Kidney tubule cell (primary cell): ENCODE measurements around the gene PHC3.

Experiments used
- DNase-seq: peaks from one replicate; pipeline ENCODE4 v3.0.0-alpha.2; 2018; ENCODE audit warnings: low spot score

PHC3 gene

DNA sequence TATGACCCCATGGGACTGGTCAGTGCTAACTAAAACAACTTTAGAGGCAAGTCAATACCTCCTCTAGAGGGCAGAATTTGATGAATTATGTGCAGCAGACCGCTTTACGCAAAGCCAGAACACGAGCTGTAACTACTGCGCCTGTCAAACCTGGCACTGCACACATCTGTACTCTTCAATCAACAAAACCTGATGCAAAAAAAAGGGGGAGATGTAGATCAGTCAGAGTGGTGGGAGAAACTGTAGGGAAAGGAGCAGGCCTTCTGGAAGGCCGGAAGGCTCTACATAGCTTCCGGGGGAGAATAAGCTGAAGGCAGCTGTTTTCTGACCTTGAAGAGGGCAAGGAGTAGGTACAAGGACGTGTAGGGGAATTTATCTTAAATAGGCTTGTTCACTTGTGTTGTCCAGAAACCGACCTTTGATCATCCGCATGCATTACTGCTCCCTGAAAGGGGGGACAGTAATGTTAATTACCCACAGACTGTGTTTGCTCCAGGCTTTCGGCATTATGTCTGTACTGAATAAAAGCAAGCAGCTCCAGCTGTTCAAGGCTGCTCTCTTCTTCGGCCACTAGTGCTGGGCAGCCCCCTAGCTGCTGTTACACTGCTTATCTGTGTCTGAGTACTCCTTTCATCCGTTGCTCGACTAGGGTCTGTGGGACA lies 102.8 kb downstream of the PHC3 start:
- DNase-seq = no peak

DNA sequence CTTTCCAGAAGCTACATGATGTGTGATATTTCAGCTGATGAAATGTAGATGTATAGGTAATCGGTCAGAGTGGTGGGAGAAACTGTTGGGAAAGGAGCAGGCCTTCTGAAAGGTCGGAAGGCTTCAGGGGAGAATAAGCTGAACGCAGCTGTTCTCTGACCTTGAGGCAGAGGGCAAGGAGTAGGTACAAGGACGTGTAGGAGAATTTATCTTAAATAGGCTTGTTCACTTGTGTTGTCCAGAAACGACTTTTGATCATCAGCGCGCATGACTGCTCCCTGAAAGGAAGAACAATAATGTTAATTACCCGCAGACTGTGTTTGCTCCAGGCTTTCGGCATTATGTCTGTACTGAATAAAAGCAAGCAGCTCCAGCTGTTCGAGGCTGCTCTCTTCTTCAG lies 104.2 kb downstream of the PHC3 start:
- no peak for DNase-seq

DNA sequence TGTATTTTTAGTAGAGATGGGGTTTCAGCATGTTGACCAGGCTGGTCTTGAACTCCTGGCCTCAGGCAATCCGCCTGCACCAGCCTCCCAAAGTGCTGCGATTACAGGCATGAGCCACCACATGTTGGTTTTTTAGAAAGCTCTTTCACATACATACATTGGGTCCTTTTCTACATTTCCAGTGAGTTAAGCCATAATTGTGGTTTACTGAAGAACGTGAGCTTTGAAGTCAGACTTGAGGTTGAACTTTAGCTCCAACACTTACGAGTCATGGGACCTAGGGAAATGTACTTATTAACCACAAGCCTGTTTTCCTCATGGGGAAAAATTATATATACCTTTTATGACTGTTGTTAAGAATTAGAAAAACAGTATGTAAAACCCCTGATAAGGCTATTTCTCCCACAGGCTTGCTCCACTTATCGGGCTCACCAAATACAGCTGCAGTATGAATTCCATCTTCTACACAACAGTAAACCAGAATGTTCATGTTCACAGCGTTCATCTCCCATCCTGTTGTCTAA lies 104.8 kb downstream of the PHC3 start:
- DNase-seq = peak; percentile 71

DNA sequence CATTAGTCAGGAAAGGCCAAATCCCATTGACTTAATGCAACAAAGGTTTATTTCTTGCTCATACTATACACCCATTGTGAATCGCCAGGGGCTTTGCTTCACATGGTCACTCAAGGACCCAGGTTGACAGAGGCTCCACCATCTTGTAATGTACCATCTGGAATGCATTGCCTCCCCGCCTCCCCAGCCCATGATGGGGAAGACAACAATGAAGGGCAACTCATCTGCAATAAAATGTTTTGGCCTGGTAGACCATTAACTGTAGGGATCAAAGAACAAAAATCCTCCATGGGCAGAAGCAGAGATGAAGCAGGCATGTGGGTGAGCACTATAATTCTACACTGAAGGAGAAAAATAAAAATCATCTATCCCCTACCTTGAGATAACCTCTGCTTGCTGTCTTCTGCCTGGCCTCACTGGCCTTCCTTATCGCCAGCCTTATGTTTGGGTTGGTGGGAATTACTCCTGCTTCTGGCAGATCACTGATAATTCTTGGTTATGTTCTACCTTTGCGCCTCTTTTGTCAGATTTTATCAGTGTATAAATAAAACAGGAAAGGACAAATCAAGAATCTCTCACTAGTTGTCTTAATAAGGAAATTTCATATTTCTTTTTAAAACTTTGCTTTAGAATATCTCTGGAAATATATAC lies 106.0 kb downstream of the PHC3 start:
- DNase-seq = no peak

DNA sequence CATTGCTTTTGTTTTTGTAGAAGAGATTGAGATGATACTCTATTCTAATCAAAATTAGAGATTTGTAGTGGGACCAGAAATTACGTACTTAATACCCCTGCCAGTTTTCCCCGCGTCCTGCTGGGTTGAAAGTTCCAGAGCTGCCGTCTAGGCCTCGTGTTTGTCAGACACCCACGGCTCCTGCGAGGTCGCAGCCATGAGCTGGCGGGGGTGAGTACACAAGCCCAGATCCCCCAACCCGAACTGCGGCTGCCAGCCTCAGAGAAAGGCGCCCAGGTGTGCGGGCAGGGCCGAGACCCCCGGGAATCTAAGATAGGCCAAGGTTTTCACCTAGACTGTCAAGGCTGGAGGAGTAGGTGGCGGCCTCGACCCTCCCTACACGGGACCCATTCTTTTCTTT lies 117.4 kb downstream of the PHC3 start:
- DNase-seq = no peak

DNA sequence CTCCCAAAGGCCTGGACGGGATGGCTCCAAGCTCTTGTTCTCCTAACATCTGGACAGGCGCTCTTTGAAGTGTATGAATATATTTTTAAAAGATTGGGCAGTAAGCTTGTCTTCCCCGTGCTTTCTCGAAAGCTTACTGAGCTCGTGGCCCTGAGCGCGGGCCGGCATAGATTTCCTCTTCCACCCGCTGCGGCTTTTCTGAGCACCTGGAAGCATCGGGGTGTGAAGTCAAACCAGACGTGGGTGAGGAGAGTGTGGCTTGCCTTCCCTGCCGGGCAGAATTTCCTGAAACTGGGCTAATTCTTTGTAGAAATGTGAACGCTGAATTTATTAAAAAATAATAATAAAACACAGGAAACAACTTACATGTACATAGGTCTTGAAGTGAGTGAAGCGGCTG lies 117.8 kb downstream of the PHC3 start:
- no peak for DNase-seq

DNA sequence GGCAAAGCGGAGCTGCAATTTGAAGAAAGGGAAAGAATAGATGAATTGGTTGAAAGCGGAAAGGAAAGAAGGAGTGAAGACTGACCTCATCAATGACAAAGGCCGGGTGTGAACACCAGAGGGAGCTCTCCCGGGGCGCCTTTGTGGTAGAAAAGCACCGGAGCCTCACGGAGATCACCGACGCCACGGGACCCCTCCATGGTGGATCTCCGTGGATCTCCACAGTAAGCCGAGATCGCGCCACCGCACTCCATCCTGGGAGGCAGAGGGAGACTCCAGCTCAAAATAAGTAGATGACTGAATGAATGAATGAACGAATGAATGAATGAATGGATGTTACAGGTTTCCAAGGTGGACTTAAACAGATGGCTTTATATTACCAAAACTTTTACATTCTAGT lies 118.8 kb downstream of the PHC3 start:
- DNase-seq = no peak

DNA sequence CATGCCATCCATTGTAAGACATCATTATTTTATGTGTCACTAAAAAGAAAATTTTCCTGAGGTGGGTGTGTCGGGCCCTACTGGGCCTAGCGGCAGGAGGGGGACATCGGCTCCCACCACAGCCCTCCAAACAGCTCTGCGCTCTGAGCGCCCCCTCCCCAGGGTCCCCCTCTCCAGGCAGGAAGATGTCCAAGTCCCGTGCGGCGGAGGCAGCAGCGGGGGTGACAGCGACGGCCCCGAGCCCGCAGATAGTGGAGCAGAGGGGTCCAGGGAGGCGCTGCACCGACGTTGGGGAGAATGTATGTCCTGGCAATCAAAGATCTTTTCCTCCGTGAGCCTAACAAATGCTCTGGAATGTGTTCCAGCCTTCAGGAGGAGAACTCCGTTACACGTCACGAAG lies 119.5 kb downstream of the PHC3 start:
- no peak for DNase-seq

DNA sequence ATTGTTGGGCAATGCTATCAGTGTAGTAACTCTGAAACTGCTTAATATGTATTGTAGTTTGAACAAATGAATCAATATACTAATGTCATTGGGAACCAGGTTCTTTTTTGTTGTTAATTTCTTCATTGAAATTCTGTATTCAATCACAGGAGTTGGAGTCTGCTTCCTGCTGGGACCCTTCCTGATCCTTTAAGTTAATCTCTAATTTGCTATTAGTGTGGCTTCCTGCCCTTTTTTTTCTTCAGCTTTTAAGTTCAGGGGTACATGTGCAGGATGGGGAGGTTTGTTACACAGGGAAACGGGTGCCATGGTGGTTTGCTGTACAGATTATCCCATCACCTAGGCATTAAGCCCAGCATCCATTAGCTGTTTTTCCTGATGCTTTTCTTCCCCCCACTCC lies 122.1 kb downstream of the PHC3 start:
- DNase-seq = no peak

DNA sequence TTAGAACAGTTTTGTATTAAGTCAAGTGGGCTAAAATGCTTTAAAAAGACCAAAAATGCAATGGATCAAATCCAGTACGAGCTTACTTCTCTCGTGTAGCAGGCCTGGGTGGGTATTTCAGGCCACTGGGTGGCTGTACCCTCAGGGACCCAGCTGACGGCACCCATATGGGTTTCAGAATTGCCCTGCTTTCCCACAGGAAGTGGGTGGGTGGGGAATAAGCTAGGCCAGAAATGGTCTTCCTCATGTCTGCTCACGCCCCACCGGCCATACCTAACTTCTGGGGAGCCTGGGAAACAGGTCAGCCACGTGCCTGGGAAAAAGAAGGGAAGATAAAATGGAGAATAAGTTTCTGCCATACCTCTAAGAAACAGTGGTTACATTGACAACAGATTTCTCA lies 123.4 kb downstream of the PHC3 start:
- DNase-seq = no peak

DNA sequence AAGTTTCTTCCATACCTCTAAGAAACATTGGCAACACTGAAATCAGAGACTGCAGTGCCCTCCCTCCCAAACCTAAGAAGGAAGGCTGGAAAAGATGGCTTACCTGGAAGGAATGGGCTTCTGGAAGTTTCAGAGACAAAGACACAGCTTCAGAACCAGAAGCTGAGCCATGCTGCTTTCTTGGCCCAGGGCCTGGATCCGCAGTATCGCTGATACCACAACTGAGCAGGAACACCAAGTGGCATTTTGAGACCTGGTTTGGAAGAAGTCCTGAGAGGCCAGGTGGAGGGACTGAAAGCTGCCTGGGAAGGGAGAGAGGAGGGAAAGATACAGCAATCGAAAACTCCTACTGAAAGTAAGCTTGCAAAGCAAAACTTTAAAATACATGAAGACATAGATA lies 124.0 kb downstream of the PHC3 start:
- DNase-seq = no peak

DNA sequence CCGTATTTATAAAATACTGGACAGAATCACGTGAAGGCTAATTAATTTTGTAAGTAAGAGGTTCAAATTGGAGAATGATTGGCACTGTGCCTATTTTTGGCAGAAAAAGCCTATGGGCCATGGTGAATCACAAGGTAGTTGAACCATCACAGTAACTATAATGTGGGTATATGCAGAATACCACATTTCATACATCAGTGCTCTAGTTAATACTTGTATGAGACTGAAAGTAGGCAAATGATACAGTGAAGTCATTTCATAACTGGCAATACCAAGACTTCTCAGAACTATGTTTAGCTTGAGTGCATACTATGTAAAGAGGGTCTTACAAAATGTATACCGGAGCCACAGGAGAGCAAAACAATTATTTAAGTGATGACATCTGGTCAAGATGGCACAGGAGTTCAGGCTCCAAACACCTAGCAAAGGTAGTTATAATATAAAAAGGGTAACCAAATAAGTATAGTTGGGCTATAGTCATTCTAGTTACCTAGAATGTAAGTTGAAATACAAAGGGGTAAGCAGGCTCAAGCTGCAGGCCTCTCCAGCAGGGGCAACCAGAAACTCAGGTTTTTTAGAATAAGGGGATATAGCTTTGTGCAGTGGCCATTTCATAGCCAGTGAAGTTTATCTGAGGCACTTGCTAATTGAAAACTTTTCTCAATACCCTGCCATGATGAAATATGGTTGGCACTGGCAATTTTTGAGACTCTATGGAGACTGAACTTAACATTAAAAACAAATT lies 124.7 kb downstream of the PHC3 start:
- peak; percentile 77 for DNase-seq

DNA sequence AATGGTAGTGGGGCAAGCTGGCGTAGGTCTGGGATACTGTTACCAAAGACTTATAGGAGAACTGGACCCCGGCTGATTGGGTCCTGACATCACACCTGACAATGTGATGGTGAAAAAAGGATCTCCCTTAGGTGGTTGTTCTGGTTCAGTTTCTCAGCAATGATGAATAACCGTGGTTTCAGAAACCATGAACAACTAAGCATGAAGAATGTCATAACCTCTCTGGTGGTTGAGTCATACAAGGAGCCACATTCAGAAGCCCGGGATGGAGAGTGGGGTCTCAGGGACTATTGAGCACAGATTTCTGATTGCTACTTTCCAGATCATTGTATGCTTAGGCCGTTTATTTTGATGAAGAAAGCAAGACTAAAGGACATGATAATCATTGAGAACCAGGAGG lies 126.3 kb downstream of the PHC3 start:
- peak; percentile 93 for DNase-seq

DNA sequence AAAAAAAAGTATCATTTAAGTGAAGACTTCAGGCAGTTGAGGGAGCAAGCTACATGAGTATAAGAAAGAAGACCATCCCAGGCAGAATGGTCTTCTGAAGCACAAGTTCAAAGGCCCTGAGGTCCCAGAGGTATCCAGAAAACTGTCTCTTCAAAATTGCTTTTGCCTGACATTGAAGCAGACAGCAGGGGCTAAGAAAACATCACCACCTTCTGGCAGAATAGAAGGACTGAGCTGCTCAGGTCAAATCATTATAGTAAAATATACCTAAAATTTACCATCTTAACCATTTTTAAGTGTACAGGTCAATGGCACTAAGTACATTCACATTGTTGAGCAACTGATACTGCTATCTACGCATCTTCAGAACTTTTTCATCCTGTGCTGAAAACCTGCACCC lies 127.3 kb downstream of the PHC3 start:
- peak; percentile 51 for DNase-seq

DNA sequence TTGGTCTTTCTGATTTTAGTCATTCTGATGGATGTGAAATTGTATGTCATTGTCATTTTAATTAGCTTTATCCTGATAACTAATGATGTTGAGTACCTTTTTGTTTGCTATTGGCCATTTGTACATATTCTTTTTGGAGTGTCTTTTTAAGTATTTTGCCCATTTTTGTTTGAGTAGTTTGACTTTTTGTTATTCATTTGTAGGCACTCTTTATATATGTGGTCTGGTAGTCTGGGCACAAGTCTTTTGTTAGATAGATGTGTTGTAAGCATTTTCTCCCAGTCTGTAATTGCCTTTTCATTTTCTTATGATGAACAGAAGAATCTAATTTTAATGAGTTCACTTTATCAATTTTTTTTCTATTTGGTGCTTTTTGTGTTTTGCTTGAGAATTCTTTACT lies 129.1 kb downstream of the PHC3 start:
- no peak for DNase-seq

DNA sequence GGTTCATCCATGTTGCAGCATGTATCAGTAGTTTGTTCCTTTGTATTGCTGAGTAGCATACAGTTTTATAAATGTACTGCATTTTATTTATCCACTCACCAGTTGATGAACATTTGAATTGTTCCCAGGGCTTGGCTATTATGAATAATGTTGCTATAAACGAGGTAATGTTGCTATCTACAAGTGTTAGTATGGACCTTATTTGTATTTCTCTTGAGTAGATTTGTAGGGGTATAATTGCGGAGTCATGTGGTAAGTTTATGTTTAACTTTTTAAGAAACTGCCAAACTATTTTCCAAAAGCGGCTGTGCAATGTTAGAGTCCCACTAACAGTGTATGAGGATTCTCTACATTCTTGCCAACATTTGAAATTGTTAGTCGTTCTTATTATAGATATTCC lies 130.8 kb downstream of the PHC3 start:
- no peak for DNase-seq

DNA sequence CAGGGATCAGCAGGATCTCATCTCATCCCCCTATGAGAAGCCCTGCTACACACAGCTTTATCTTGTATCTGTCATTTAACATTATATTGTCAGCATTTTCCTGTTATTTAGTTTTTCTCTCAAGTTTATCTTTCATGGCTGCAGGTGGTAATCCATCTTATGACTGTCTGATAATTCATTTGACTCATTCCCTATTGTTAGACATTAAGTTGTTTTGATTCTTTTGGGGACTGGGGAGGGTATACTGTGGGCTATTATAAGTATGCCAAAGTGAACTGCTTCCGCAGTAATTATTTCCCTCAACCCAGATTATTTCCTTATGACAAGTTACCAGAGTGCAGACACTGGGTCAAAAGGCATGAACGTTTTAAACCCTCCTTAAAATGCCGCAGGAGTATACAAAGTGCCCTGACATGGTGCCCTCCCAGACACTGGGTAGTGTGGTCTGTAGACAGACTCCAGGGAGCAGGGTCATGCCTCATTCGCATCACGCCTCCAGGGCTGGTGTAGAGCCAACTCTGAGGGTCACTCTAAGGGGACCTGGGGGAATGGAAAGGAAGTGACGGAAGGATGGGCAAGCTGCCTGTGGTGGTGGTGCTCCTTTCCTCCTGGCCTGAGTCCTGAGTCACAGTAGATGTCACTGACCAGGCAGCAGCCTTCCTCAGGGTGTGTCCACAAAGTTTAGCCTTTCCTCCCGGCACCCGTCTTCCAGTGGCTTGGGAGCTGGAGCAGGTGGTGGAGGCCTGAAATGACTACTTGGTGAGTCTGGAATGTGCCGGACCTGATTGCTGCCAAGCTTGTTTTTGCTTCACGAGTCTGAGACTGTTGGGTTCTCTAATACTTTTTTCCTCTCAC lies 132.2 kb downstream of the PHC3 start:
- peak; percentile 98 for DNase-seq

DNA sequence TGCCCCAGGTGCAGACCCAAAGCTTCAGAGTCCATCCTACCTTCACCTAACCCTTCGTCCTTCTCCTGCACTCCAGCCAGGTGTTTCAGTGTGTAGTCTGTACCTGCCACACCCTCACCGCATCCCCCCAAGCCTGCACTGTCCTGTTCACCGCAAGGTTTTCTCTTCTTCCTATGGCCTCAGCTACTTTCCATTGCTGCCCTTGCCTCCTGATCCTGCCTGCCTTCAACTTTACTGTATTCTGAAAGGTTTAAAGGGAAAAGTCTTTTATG lies 134.5 kb downstream of the PHC3 start:
- no peak for DNase-seq

DNA sequence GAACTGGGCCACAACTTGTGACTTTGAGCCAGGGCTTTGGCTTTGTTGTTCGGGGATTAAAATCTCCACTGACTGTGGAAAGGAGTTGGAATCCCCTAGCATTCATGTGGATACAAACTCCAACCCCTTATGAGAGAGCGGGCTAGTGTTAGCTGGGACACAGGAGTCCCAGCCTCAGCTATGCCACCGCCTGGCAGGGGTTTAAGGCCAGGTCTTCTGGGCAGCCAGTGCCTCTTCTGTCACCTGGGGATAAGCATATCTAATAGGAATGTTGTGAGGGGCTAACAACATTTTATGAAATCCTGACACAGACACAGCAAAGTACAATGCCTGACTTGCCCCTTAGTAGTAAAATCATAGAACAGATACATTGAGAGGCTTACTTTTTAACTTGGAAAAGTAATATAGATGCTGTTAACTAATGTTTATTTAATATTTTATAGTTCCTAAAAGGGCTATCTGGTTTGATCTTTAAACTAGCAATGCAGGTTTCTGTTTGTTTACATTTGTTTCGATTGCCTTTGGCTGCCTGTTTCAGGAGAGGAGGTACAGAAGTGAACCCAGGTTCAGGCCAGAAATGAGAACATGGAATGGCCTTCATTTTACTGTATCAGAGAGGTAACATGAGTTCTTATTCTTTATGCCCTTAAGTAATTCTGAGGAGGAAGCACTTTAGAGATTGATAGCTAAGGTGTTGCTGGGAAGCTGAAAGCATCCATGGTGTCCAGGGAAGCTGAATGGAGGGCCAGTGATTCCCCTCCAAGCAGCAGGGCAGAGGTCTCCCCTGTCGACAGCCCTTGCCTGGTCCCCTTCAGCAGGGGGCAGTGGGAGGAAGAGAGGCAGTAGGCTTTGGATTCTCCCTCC lies 135.0 kb downstream of the PHC3 start:
- DNase-seq = no peak

DNA sequence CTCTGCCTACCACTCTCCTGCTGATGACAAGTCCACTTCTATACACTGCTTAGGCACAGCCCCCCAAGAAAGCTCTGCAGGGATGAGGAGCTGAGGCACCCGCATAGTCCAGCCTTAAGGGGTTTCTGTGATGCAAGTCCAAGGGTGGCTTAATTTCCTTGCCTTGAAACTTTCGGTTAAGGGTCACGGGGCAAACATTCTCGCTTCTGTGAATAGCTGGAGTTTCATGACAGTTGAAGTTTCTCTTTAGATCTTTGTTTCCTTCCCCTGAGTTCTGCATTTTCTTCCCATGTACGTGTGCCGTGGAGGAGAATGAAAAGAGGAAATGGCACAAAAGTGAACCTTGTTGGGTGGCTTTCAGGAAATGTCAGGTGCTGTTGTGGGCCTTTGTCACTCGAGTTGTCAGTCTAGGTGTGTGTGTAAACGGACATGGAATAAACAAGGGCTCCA lies 136.7 kb downstream of the PHC3 start:
- DNase-seq = peak; percentile 20

DNA sequence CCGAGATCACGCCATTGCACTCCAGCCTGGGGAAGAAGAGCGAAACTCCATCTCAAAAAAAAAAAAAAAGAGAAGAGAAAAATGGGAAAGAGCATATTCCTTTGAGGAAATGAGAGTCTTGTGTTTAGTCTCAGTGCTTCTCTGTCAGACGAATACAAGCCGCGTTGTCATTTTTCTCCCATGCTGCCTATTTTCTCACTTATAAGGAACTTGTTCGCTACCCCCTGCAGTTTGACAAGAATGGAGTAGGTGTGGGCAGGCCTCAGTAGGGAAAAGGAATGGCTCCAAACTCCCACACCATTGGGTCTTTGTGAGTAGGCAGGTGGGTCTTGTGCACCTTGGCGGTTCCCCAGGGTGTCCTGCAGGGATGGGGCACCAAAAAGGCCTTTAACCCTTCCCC lies 137.3 kb downstream of the PHC3 start:
- DNase-seq = no peak

DNA sequence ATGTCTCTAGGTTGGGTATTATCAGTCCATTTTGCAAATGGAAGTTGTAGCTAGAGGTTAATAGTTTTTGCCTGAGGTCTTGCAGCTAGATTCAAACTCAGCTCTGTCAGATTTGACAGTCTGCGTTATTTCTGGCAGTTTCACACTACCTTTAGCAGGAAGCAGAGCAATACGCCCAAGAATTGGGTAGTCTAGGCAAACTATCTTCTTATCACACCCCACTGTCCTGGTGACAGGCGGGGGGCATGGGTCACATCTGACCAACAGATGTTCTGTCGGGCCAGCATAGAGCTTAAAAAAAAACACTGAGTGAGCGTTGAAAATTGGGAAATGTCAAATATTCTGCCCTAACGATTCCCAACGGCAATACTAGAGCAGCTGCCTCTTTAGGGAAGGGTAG lies 138.0 kb downstream of the PHC3 start:
- no peak for DNase-seq
